Dedifferentiated amniotic fluid mesenchymal stem cell (primary cell): ENCODE measurements around the gene METTL25B.

ENCODE experiments used
- DNase-seq: peaks from one replicate; pipeline ENCODE4 v3.0.0-alpha.2; 2016; ENCODE audit errors: extremely low spot score

Gene METTL25B

GRCh38 chr1:156726549-156727226 lies 1.6 kb upstream of the METTL25B start:
- no peak for DNase-seq

GRCh38 chr1:156727492-156727891 lies 777 bp upstream of the METTL25B start:
- no peak for DNase-seq

- peak; percentile 97 for DNase-seq
Measured at GRCh38 chr1:156728599-156729462, 562 bp downstream of the METTL25B start, which contains the start of gene ISG20L2. Gene ISG20L2 (minus strand): TSS chr1:156728766. CDS start chr1:156727652, 1,114 bp downstream.

DNA sequence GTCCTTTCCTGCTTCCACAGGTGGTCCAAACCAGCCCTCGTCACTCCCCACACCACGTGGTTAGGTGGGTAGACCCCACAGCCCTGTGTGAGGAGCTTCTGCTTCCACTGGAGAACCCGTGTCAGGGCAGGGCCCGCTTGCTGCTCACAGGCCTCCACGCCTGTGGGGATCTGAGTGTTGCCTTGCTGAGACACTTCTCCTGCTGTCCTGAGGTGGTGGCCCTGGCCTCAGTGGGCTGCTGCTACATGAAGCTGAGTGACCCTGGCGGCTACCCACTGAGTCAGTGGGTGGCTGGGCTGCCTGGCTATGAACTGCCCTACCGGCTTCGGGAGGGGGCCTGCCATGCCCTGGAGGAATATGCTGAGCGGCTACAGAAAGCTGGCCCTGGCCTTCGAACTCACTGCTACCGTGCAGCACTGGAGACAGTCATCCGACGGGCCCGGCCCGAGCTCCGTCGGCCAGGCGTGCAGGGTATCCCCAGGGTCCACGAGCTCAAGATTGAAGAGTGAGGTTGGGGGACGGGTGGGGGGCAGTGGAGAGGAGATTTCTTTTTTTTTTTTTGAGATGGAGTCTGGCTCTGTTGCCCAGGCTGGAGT lies 5.8 kb downstream of the METTL25B start:
- DNase-seq, result no peak

DNA sequence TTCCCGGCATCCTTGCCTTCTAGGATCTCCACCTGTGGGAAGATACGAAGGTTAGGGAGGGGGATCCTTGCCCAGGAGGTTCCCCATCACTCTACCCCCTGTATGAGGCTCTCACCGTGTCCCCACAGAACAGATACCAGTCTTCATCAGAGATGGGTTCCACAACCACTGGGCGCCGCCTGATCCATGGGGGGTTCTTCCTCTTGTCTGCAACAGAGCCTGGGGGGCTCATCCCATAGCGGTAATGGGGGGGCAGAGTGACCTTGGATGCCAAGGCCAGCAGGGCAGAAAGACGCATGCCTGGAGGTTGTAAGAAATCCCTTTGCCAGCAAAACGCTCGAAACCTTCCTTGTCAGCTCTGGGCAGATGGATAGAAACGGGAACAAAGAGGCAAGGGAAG lies 10.1 kb downstream of the METTL25B start:
- DNase-seq, result no peak

GRCh38 chr1:156738916-156739315 lies 10.6 kb downstream of the METTL25B start:
- no peak for DNase-seq

- no peak for DNase-seq
Measured at GRCh38 chr1:156740237-156740740, 12.0 kb downstream of the METTL25B start.

DNA sequence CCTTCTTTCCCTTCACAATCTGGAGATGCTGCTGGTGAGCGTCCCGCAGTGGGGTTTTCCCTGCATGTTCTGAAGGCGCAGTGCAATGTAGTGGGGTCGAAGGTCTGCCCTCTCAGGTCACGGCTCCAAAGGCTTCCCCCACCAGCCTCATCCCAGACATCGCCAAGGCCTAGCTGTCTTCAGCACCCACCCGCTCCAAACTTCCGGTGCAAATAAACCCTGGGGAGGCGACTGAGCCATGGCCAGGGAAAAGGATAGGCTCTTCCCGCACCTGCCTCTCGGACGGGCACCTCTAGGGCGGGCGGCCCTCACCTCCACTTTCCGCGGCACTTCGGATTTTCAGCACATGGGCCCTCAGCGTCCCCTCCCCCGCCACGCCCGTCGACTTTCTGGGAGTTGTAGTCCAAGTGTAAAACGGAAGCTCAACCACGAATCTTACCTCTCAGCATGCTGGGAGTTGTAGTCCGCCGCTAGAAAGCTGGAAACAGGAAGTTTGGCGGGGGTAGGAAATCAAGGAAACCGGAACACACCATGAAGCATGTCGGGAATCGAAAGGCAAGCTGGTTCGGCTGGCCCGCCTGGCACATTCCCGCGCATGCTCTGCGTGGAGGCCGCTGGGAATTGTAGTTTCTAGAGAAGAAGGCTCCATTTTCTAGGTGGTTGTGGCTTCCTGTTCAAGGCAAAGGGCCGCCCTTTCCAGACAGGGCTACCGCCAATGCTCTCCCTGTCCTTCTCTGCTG lies 12.6 kb downstream of the METTL25B start, which contains the start of gene MRPL24:
MRPL24 (minus strand) TSS at position 348 of the 740 bp plus-strand sequence. CDS start 2,384 bp downstream, outside the sequence.
- peak; percentile 100 for DNase-seq

- DNase-seq, result no peak
Measured at GRCh38 chr1:156741481-156741983, 13.3 kb downstream of the METTL25B start.

DNA sequence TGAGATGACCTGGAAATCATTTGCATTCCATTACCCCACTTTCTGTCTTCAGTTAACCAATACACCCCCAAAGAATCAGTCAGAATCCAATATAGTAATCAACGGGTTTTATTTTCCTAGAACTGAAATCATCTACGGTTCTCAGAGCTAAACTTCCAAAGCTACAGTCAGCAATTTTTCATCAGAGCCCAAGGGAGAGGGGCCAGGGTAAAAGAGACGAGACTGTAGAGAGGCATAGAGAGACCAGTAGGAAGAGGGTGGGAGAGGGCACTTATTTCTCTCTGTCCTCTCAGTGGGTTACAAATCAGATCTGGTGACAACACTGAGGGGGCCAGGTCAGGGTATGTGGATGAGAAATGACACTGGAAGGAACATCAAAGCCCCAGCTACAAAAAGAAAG lies 13.7 kb downstream of the METTL25B start:
- DNase-seq, result no peak

GRCh38 chr1:156742801-156743200 lies 14.5 kb downstream of the METTL25B start:
- no peak for DNase-seq

DNA sequence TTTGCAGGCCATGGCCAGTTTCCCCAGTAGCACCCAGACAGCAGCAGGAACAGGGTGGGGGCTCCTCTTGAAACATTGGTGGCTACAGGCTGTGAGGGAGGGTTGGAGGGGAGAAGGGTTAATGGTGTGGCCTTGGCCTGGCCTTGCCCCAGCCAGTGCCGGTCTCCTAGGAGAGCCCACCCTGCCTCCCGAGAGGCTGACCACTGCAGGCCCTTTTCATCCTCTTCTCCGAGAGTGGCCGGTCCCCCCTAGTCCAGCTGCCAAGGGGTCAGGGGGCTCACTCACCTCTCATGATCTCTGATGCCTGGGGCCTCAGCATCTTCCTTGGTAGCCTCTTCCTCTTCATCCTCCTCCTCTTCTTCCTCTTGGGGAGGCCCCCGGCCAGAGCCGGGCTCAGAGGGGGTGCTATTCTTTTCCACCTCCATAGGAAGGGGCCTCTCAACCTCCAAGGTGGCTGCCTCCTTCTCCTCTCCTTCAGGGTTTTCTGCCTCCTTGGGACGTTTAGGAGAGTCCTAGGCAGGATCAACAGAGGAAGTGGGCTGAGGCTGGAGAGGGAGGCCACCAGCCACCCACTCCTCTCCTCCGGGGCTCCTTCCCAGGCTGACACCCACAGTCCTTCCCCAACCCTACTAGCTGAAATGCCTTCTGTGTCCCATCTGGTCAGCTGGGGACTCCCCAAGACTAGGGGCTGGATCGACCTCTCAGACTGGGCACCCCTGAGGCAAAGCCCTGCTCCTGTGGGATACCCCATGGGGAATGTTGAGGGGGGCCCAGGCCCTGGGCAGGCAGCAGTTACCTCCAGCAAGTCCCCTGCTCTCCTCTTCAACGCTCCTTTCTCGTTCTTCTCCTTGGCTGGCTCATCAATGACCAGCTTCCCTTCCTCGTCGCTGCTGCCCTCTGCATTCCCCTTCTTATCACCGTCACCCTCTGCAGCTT lies 15.4 kb downstream of the METTL25B start:
- DNase-seq, result no peak

DNA sequence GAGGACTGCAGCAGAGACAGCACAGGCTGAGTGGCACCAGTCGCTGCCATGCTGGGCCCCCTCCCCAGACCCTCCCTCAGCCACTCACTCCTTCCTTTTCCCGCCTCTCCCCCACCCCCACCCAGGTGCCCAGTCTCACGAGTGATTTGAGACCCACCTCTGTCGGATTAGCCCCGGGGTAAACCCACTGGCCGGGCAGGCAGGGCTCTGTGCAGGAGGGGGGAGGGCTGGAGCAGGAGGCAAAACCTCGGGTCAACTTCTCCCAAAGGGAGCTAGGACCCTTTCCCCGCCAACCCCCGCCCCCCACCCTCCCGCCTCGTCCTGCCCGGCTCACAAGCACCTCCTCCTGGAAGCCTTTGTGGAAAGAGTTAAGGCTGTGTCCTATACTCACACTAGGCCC lies 16.1 kb downstream of the METTL25B start:
- no peak for DNase-seq

DNA sequence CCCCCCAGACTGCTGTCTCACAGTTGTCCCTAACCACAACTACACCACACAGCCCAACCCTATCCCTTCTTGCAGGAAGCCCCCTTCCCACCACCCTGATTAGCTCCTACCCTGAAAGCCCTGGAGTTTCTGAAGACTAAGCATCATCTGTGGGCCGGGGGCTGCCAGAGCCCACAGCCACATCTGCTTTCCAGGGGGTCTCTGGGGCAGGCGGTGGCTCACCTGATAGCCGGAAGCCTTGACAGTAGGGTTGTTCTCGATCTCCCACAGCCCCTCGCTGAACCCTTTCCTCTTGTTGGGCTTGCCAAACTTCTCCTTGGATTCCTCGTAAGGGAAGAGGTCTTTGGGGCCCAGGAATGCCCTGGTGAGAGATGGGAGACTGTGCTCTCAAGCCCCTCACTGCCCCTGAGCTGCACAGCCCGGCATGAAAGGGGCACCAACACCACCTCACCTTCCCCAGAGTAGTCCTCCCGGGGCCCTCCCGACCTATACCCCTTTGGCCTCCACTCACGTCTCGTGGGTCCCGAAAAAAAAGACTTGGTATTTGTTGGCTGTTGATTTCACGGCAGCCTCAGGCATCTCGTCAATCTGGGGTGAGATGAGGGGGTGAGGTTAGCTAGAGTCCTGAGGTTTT lies 16.6 kb downstream of the METTL25B start:
- DNase-seq, result no peak

GRCh38 chr1:156745881-156746280 lies 17.6 kb downstream of the METTL25B start:
- DNase-seq, result no peak

DNA sequence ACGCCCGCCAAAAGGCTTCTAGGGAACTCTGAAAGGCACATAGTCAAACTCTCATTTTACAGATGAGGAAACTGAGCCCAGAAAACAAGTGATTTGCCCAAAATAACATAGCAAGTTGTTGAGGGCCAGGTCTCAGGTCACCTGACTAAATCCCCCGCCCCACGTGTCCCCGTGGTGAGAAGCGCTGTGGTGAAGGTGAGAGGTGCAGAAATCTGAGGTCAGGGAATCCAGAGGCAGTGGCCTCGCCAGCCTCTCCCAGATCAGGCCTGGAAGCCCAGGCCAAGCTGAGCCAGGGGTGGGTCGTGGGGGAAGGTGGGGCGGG lies 18.1 kb downstream of the METTL25B start:
- DNase-seq, result no peak

DNA sequence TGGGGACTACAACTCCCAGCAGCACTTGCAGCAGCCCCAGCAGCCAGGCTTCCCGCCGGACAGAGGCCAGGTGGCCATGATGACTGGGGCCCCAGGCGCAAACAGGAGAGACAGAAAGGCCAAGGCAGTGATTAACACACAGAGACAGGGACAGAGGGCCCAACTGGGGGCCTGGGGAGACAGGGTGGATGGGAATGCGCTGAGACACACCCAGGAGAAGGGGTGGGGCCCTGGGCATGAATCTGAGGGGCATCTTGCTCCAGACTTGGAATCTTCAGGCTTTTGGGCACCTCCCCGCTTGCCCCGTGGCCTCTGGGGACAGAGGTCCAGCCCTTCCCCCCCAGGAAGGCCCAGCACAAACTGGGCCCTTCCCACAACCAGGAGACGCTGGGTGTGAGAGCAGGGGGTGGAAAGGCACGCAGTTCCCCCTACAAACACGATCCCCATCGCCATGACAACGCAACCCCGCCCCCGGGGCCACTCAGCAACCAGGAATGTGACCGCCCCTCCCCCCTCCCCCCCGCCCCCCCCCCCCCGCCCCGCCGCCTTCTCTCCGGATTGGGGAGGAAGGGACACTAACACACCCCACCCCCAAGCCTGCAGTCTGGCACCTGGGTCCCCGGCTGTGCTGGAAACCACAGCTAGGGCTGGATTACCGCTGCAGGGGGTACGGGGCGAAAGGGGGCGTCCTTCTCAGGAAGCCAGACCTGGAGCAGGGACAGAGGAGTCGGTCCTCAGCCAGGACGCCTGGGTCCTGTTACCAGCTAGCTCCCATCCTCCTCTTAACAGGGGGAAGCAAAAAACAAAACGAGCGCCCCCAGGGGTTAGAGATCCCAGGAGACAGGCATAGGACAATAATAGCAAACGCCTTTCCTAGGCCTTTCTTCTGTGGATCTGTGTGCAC lies 18.7 kb downstream of the METTL25B start:
- peak; percentile 88 for DNase-seq

- no peak for DNase-seq
Measured at GRCh38 chr1:156747742-156748669, 19.7 kb downstream of the METTL25B start.
